IMR-90 (cell line): ENCODE data around the gene ZMIZ1. TPM values are rescaled to one million over a fixed set of nuclear protein-coding genes. Genes with fewer than 3 reads are reported as not detected.

Experiments
- ATAC-seq: fragments of 200-7000 bp; cut with Tn5 transposase; 2 replicates; pipeline ENCODE4 v1.9.1; 2020; ENCODE audit warnings: low read depth, mild to moderate bottlenecking, moderate library complexity
- BruUV-seq: library from RNA; stranded (reverse); fragments of 400-500 nt; replicated peaks from 2 replicates; lab custom pipeline; 2021; lab: Mats Ljungman, UMichigan
- CTCF ChIA-PET: fragments of 300-600 bp; formaldehyde crosslinking; extraction: SDS; loops from one replicate; lab custom pipeline; 2021; ENCODE audit warnings: antibody characterized with exemption; lab: Yijun Ruan, JAX
- POLR2A ChIA-PET: fragments of 300-600 bp; sonication (Branson Sonifier 250); formaldehyde crosslinking; loops from one replicate; lab custom pipeline; 2022; ENCODE audit warnings: antibody characterized with exemption; ENCODE audit not compliant: unreplicated experiment; lab: Charles Lee
- DNase-seq: peaks from one replicate; pipeline ENCODE4 v3.0.0; 2013
- H2AFZ ChIP-seq: replicated peaks from 2 replicates; pipeline ENCODE3; 2013; ENCODE audit warnings: low read length, mild to moderate bottlenecking; ENCODE audit not compliant: poor library complexity
- H2AK5ac ChIP-seq: 2 replicates; pipeline ENCODE4 v1.6.1; 2013; ENCODE audit warnings: low read depth, low read length, inconsistent platforms
- H2AK9ac ChIP-seq: replicated peaks from 2 replicates; pipeline ENCODE3; 2013; ENCODE audit warnings: mild to moderate bottlenecking, low read depth, low read length, moderate library complexity; ENCODE audit not compliant: poor library complexity
- H2BK120ac ChIP-seq: 2 replicates; pipeline ENCODE4 v1.6.1; 2013; ENCODE audit warnings: low read depth, low read length, inconsistent platforms
- H2BK15ac ChIP-seq: 3 replicates; pipeline ENCODE4 v1.6.1; 2013; ENCODE audit warnings: low read depth, low read length, inconsistent platforms
- H2BK20ac ChIP-seq: 2 replicates; pipeline ENCODE4 v1.6.1; 2013; ENCODE audit warnings: low read depth, mild to moderate bottlenecking, inconsistent platforms, low read length, moderate library complexity
- H2BK5ac ChIP-seq: 2 replicates; pipeline ENCODE4 v1.6.1; 2013; ENCODE audit warnings: mild to moderate bottlenecking, low read depth, low read length, inconsistent platforms; ENCODE audit not compliant: poor library complexity, severe bottlenecking
- H3K14ac ChIP-seq: replicated peaks from 2 replicates; pipeline ENCODE4 v1.6.1; 2013; ENCODE audit warnings: low read depth, low read length, inconsistent platforms
- H3K18ac ChIP-seq: 2 replicates; pipeline ENCODE4 v1.6.1; 2013; ENCODE audit warnings: low read depth, low read length, control low read depth
- H3K23ac ChIP-seq: 2 replicates; pipeline ENCODE4 v1.6.1; 2013; ENCODE audit warnings: low read depth, low read length, inconsistent platforms
- H3K27ac ChIP-seq: 2 replicates; pipeline ENCODE4 v1.5.1; 2013; ENCODE audit warnings: mild to moderate bottlenecking, control low read depth, low read length; ENCODE audit not compliant: insufficient read depth
- H3K27me3 ChIP-seq: 2 replicates; pipeline ENCODE4 v1.6.1; 2013; ENCODE audit warnings: low read length; ENCODE audit not compliant: control insufficient read depth, insufficient read depth
- H3K36me3 ChIP-seq: 2 replicates; pipeline ENCODE4 v1.6.1; 2013; ENCODE audit warnings: low read length, mixed read lengths; ENCODE audit not compliant: control insufficient read depth, insufficient read depth
- H3K4ac ChIP-seq: 2 replicates; pipeline ENCODE4 v1.6.1; 2013; ENCODE audit warnings: low read depth, low read length, inconsistent platforms
- H3K4me1 ChIP-seq: 2 replicates; pipeline ENCODE4 v1.6.1; 2013; ENCODE audit warnings: low read length, mixed read lengths; ENCODE audit not compliant: control insufficient read depth, insufficient read depth
- H3K4me2 ChIP-seq: 2 replicates; pipeline ENCODE4 v1.6.1; 2013; ENCODE audit warnings: low read depth, mild to moderate bottlenecking, control low read depth, low read length, moderate library complexity
- H3K4me3 ChIP-seq: 2 replicates; pipeline ENCODE4 v1.5.1; 2013; ENCODE audit warnings: low read depth, mild to moderate bottlenecking, control low read depth, low read length, moderate library complexity; ENCODE audit not compliant: insufficient read depth
- H3K56ac ChIP-seq: 2 replicates; pipeline ENCODE4 v1.6.1; 2013; ENCODE audit warnings: low read length, inconsistent platforms; ENCODE audit not compliant: insufficient read depth; ENCODE audit errors: extremely low read depth
- H3K79me1 ChIP-seq, 2 experiments: 2 replicates each; pipeline ENCODE4 v1.6.1; 2013; ENCODE audit warnings: low read length in 2 of 2, inconsistent platforms in 1 of 2, low read depth in 1 of 2
- H3K9ac ChIP-seq: 2 replicates; pipeline ENCODE4 v1.6.1; 2013; ENCODE audit warnings: low read depth, low read length, control low read depth
- H3K9me1 ChIP-seq: 2 replicates; pipeline ENCODE4 v1.6.1; 2013; ENCODE audit warnings: low read length, inconsistent platforms; ENCODE audit not compliant: insufficient read depth
- H3K9me3 ChIP-seq: 2 replicates; pipeline ENCODE4 v1.6.1; 2013; ENCODE audit warnings: low read length; ENCODE audit not compliant: control insufficient read depth, insufficient read depth
- H4K20me1 ChIP-seq: 2 replicates; pipeline ENCODE4 v1.6.1; 2013; ENCODE audit warnings: low read length, inconsistent platforms; ENCODE audit not compliant: insufficient read depth
- H4K5ac ChIP-seq: 2 replicates; pipeline ENCODE4 v1.6.1; 2013; ENCODE audit warnings: mild to moderate bottlenecking, low read depth, low read length, control low read depth
- H4K8ac ChIP-seq, 2 experiments: 2 replicates each; pipeline ENCODE4 v1.6.1; 2013; ENCODE audit warnings: low read depth in 2 of 2, low read length in 2 of 2, control low read depth in 1 of 2, inconsistent platforms in 1 of 2
- H4K91ac ChIP-seq: 2 replicates; pipeline ENCODE4 v1.6.1; 2013; ENCODE audit warnings: low read depth, low read length, inconsistent platforms; ENCODE audit not compliant: insufficient read depth
- CHD1 ChIP-seq: IDR thresholded peaks from 2 replicates; pipeline ENCODE4 v1.6.1; 2012; ENCODE audit warnings: low read depth, low read length, improper control_type of control experiment
- MAZ ChIP-seq: IDR thresholded peaks from 2 replicates; pipeline ENCODE4 v1.6.1; 2012; ENCODE audit warnings: low read depth, mild to moderate bottlenecking, low read length, improper control_type of control experiment, moderate library complexity, borderline replicate concordance
- WGBS, 2 experiments: methylation state at CpG; one replicate each; pipeline versions ENCODE4 v1.1.5 to v1.1.7; 2013; ENCODE audit warnings: missing lambda C conversion rate in 2 of 2; ENCODE audit not compliant: insufficient read length in 1 of 2; ENCODE audit errors: extremely low coverage in 2 of 2; 5-methylcytosine and 5-hydroxymethylcytosine counted together
- dilution Hi-C: fragments of 300-500 bp; cut with HindIII; formaldehyde crosslinking; loops from one replicate; pipeline ENCODE4 v1.14.3; 2018; ENCODE audit warnings: low sequenced_read_pairs; ENCODE audit not compliant: unreplicated experiment
- in situ Hi-C: fragments of 300-500 bp; cut with MboI; formaldehyde crosslinking; loops from 3 replicates; pipeline ENCODE4 v1.14.3; 2019; ENCODE audit warnings: low sequenced_read_pairs, inconsistent platforms, mixed read lengths
- intact Hi-C: fragments of 100-400 bp; cut with micrococcal nuclease; formaldehyde crosslinking; loops from 2 replicates; pipeline ENCODE4 v1.10.0; 2022
- polyA plus RNA-seq, 3 experiments: library from polyadenylated mRNA; depleted of rRNA; stranded (reverse); fragments of >200 nt; gene quantifications; 2 replicates each; pipeline ENCODE4 v1.2.3, GENCODE V29; 2012; ENCODE audit warnings: low replicate concordance in 1 of 3
- total RNA-seq: library from RNA; depleted of rRNA; stranded (reverse); fragments of >200 nt; gene quantifications from 2 replicates; pipeline ENCODE4 v1.2.3, GENCODE V29; 2012

Gene ZMIZ1
- total and polyA plus RNA-seq, 2 of the 4 experiments (the other 2 are of a cell fraction): 6.6 to 48.7 TPM

- peak overlapping the region; percentile 61; the same call in 1 of the 2 replicates for H3K23ac ChIP-seq
- no peak overlapping the region for H4K91ac ChIP-seq
- peaks cover 70% of the 10 kb centered on the region for H3K9me1 ChIP-seq
- no peak overlapping the region for H3K9ac ChIP-seq
- TF ChIP-seq MAZ: 0 out of 2 replicates have a peak, but pooled peaks have one; percentile 3
- no peak for TF ChIP-seq CHD1
- ChIA-PET POLR2A (no interaction called here), CTCF (no interaction called here)
- no peak overlapping the region for H3K4me3 ChIP-seq
- no peak for DNase-seq
- no peaks in the 10 kb centered on the region; the same call in 1 of the 2 replicates for H3K36me3 ChIP-seq
- WGBS, 2 experiments: 80% methylated on average over 4 of the region's 10 CpGs; no CpG with 5 or more reads in 1 of the 2 experiments
- no peak overlapping the region for H3K4me2 ChIP-seq
- dilution Hi-C loops: no loop called here
- H3K18ac ChIP-seq: no peak overlapping the region
- H3K27me3 ChIP-seq: no peaks in the 10 kb centered on the region
- in situ Hi-C loops: loop anchor here (10.0 kb wide), 1 partner anchor 1033 kb away; no protein-coding TSS in a partner anchor
- peaks cover 82% of the 10 kb centered on the region for H3K4me1 ChIP-seq
- H3K56ac ChIP-seq: no peak overlapping the region
- H2BK20ac ChIP-seq: no peak overlapping the region
- H2BK5ac ChIP-seq: peak overlapping the region; percentile 12
- no peak overlapping the region for H2BK120ac ChIP-seq
- no peak overlapping the region for H2AFZ ChIP-seq
- peaks cover 100% of the 10 kb centered on the region for H4K20me1 ChIP-seq
- H3K4ac ChIP-seq: peak overlapping the region; percentile 42
- no TSS peak for BruUV-seq
- H3K79me1 ChIP-seq: peaks cover 16 to 93% of the 10 kb centered on the region in 2 experiments; a peak in 3 of 4 replicates
- no peak overlapping the region for H2AK9ac ChIP-seq
- intact Hi-C loops: no loop called here
- H2BK15ac ChIP-seq: no peak overlapping the region; the same call in 2 of the 3 replicates
- H3K14ac ChIP-seq: peak overlapping the region; percentile 13
- H3K27ac ChIP-seq: no peak overlapping the region
- H4K8ac ChIP-seq: peak overlapping the region in 1 of 2 experiments; percentile 20; a peak in 1 of 4 replicates
- no peak for ATAC-seq
- H3K9me3 ChIP-seq: no peaks in the 10 kb centered on the region
- H2AK5ac ChIP-seq: peak overlapping the region; percentile 70; the same call in 1 of the 2 replicates
- no peak overlapping the region for H4K5ac ChIP-seq
These were observed 8.9 kb downstream of the ZMIZ1 start for GRCh38 chr10:79077488-79078173.
